HG02970 (cell line): ENCODE measurements around the gene CKB.

Experiments
- ATAC-seq: cut with Tn5 transposase; IDR thresholded peaks from one replicate; pipeline ENCODE4 v1.9.1; 2021; ENCODE audit warnings: mild to moderate bottlenecking, moderate library complexity, moderate number of reproducible peaks; ENCODE audit not compliant: unreplicated experiment, low FRiP score

CKB gene

GRCh38 chr14:103492156-103492925 is 30.3 kb downstream of the CKB start:
- no peak for ATAC-seq

GRCh38 chr14:103491691-103492090 is 30.9 kb downstream of the CKB start:
- ATAC-seq: no peak

GRCh38 chr14:103489621-103490020 is 33.0 kb downstream of the CKB start:
- no peak for ATAC-seq

GRCh38 chr14:103488960-103489359 is 33.7 kb downstream of the CKB start:
- ATAC-seq: no peak

GRCh38 chr14:103488071-103488470 is 34.6 kb downstream of the CKB start:
- ATAC-seq: no peak

GRCh38 chr14:103485504-103485903 is 37.1 kb downstream of the CKB start:
- no peak for ATAC-seq

- ATAC-seq: no peak
Observed at GRCh38 chr14:103483600-103483999, 39.0 kb downstream of the CKB start.

- no peak for ATAC-seq
Observed at GRCh38 chr14:103480595-103480994, 42.0 kb downstream of the CKB start.

GRCh38 chr14:103476631-103477030 is 46.0 kb downstream of the CKB start:
- no peak for ATAC-seq

GRCh38 chr14:103476065-103476464 is 46.6 kb downstream of the CKB start:
- no peak for ATAC-seq

- no peak for ATAC-seq
Observed at GRCh38 chr14:103474893-103475292, 47.7 kb downstream of the CKB start.

- ATAC-seq: no peak
Observed at GRCh38 chr14:103472939-103473338, 49.7 kb downstream of the CKB start.
